T-helper 2 cell treated with Interferon-gamma antibody and Interleukin-4, amounts not matched to agents 5 μg/mL and 100 μg/mL, for 36 hours (primary cell): ENCODE measurements around the gene EXOC2.

Source experiments
- DNase-seq: peaks from one replicate; pipeline ENCODE4 v3.0.0; 2021; ENCODE audit warnings: low spot score
- H3K27ac Mint-ChIP-seq: one replicate; pipeline ENCODE4 v1.8.0; 2021; ENCODE audit warnings: mild to moderate bottlenecking, mixed read lengths
- H3K27me3 Mint-ChIP-seq: one replicate; pipeline ENCODE4 v1.8.0; 2021; ENCODE audit warnings: low read depth, mixed read lengths
- H3K36me3 Mint-ChIP-seq: one replicate; pipeline ENCODE4 v1.8.0; 2021; ENCODE audit warnings: low read depth, mixed read lengths
- H3K4me1 Mint-ChIP-seq: one replicate; pipeline ENCODE4 v1.8.0; 2021; ENCODE audit warnings: low read depth, mixed read lengths
- H3K4me3 Mint-ChIP-seq: one replicate; pipeline ENCODE4 v1.8.0; 2022; ENCODE audit warnings: mild to moderate bottlenecking, moderate library complexity, mixed read lengths
- H3K9me3 Mint-ChIP-seq: one replicate; pipeline ENCODE4 v1.8.0; 2021; ENCODE audit warnings: mixed read lengths

The EXOC2 gene

DNA sequence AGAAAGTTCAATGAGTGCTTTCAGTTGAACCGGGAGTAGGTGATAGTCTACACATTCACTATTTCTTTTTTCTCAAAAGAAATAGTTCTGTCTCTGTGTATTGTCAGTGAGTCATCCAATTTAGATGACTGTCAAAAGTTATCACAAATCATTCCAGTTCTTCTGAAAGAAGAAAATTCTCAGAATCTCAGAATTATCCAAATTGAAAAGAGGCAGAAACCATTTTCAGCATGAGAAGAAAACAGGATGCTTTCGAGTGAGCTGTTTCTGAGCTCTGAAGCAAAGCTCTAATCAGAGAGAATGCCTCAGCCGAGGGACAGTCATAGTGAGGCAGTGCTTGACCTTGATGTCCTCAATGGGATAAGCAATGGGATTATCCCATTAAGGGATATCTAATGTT lies 134.0 kb downstream of the EXOC2 start:
- Mint-ChIP-seq H3K4me3 (peak overlapping the region; percentile 69), H3K27ac (peak overlapping the region; percentile 84), H3K4me1 (peaks cover 55% of the 10 kb centered on the region), H3K9me3 (peaks cover 9% of the 10 kb centered on the region), H3K36me3 (peaks cover 67% of the 10 kb centered on the region), H3K27me3 (no peaks in the 10 kb centered on the region)
- DNase-seq = no peak

DNA sequence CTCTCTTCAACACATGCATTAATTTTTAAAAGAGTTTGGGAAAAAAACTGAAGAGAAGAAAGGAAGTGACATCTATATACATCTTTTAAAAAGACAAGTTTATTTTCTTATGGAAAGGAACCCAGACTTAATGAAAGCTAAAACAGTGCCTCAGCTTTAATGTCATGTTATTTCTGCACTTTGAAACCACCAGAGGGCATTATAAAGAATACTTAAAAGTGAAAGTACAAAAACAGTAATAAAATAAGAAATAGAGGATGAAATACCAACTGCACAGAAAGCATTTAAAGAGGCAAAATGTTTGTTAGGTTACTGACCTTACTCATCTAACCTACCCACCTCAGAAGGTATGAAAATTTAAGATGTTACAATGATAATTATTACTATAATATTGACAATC lies 134.8 kb downstream of the EXOC2 start:
- DNase-seq = no peak
- H3K4me1 Mint-ChIP-seq = peaks cover 51% of the 10 kb centered on the region
- peaks cover 9% of the 10 kb centered on the region for H3K9me3 Mint-ChIP-seq
- peak overlapping the region; percentile 68 for H3K4me3 Mint-ChIP-seq
- H3K27me3 Mint-ChIP-seq = no peaks in the 10 kb centered on the region
- H3K36me3 Mint-ChIP-seq = peaks cover 68% of the 10 kb centered on the region
- peak overlapping the region; percentile 85 for H3K27ac Mint-ChIP-seq

DNA sequence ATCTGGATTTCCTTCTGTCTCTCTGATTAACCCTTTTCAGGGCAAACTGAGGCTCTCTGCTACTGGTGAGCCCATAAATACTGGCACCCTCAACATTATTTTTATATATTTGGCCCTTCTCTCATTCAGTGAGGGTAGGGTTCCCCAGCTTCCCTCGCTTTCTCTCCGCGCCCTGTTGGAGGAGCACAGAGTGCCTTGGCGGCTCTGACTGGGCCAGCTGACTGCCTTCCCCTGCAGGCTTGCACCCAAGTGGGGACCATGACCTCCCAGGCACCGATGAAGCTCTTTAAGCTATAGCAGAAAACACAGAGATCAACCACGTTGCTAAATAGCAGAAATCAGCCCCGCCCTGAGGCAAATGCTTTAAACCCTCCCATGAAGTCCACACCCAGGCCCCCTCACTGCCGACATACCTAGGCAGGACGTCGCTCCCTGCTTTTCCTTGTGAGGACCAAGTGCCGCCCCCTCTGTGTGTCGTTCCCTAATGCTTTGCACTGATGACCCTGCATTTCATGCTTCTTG lies 141.0 kb downstream of the EXOC2 start:
- DNase-seq = no peak
- Mint-ChIP-seq H3K4me3 (no peak overlapping the region), H3K4me1 (peaks cover 56% of the 10 kb centered on the region), H3K36me3 (peaks cover 36% of the 10 kb centered on the region), H3K27me3 (no peaks in the 10 kb centered on the region), H3K27ac (peak overlapping the region; percentile 43), H3K9me3 (no peaks in the 10 kb centered on the region)

DNA sequence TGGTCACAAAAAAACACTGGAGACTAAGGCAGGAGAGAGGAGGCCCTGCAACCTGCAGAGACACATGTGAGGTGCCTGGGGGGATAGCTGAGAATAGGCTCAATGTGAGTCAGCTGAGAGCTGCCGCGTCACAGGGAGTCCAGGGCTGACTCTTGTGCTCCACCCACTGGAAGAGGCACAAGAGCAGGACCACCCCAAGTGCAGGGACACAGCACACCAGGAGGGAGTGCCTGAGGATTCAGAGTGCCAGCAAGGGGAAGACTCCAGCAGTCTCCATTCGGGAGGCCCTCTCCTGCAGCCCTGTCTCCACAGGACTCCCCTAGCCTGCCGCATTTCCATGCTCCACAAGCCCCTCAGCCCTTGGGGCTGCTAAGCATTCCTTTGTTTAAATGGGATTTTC lies 141.5 kb downstream of the EXOC2 start:
- DNase-seq = no peak

DNA sequence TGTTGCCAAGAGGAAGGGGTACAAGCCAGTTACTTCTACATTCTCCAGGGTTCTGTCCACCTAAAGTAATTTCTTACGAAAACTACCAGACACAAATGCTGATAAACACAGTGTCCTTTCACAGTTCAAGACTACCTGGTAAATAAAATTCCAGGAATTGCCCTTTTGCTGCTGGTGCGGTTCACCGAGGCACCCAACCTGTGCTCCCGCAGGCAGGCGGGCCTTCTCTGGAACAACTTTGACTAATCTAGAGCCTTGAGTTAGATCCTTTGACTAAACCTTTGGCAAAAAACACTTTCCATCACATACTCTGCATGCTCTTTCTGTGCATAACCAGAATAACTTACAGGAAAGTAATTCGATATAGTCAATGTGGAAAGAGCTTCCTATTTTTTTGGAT lies 143.0 kb downstream of the EXOC2 start:
- Mint-ChIP-seq H3K4me1 (peaks cover 56% of the 10 kb centered on the region), H3K27ac (peak overlapping the region; percentile 47), H3K36me3 (peaks cover 24% of the 10 kb centered on the region), H3K4me3 (peak overlapping the region; percentile 48), H3K9me3 (no peaks in the 10 kb centered on the region), H3K27me3 (no peaks in the 10 kb centered on the region)
- DNase-seq = peak; percentile 48

More for the DNA sequence above, 141.5 kb downstream of the EXOC2 start:
- Mint-ChIP-seq H3K36me3 (peaks cover 34% of the 10 kb centered on the region), H3K4me1 (peaks cover 58% of the 10 kb centered on the region), H3K9me3 (no peaks in the 10 kb centered on the region), H3K27me3 (no peaks in the 10 kb centered on the region), H3K27ac (peak overlapping the region; percentile 71), H3K4me3 (no peak overlapping the region)

DNA sequence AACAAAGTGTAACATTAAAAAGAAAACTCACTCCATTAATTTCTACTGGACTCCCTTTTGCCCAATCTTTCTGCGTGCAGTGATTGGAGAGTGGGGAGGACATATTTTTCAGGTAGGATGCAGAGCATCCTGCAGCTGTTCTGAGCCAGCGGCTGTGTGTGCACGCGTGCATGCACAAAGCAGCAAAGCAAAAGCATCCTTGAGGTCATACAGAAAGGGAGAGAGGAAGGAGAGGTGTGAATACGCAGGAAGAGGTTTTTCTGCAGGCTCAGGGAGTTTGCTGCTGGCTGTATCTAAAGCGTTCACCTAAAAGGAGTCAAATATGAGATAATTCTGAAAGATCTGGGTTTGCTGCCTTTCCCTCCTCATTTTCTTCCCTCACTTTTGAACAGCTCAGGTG lies 144.4 kb downstream of the EXOC2 start:
- H3K27me3 Mint-ChIP-seq = no peaks in the 10 kb centered on the region
- H3K4me3 Mint-ChIP-seq = peak overlapping the region; percentile 76
- H3K36me3 Mint-ChIP-seq = peaks cover 23% of the 10 kb centered on the region
- peaks cover 62% of the 10 kb centered on the region for H3K4me1 Mint-ChIP-seq
- H3K27ac Mint-ChIP-seq = peak overlapping the region; percentile 91
- DNase-seq = peak; percentile 72
- H3K9me3 Mint-ChIP-seq = no peaks in the 10 kb centered on the region

DNA sequence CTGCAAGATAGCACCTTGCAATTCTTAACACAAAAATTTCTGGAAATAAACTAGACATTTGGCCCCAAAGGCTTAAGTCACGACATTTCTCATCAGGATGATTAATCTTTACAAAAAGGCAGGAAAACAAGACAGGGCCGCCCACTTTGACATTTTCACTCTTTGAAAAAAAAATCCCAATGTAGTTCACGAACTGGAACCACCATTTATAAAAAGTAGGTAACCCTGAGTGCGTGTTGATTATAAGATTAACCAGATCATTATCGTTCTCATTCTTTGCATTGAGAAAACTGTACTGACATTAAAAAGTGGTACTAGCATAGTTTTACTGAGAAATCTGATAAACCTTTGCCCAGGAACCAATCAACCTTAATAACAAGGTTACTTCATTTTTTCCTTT lies 144.8 kb downstream of the EXOC2 start:
- Mint-ChIP-seq H3K4me1 (peaks cover 64% of the 10 kb centered on the region), H3K9me3 (peaks cover 2% of the 10 kb centered on the region), H3K4me3 (peak overlapping the region; percentile 76), H3K27me3 (no peaks in the 10 kb centered on the region), H3K27ac (peak overlapping the region; percentile 91), H3K36me3 (peaks cover 23% of the 10 kb centered on the region)
- peak; percentile 61 for DNase-seq

DNA sequence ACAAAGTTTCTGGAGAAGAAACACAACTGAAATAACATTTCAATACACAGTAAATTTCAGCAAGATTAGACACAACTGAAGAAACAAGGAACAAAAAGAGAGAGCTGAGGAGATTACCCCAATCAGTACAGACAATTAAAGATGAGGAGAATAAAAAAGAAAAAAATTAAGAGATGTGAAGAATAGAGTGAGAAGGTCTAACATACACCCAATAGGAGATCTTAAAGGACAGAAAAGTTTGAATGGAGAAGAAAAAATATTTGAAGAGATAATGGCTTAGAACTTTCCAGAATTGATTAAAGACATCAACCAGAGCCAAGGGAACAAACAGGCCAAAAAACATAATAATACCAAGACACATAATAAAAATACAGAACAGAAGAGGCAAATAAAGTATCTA lies 152.4 kb downstream of the EXOC2 start:
- peaks cover 12% of the 10 kb centered on the region for H3K4me1 Mint-ChIP-seq
- no peaks in the 10 kb centered on the region for H3K27me3 Mint-ChIP-seq
- H3K36me3 Mint-ChIP-seq = peaks cover 67% of the 10 kb centered on the region
- H3K27ac Mint-ChIP-seq = no peak overlapping the region
- H3K4me3 Mint-ChIP-seq = no peak overlapping the region
- no peak for DNase-seq
- H3K9me3 Mint-ChIP-seq = peaks cover 27% of the 10 kb centered on the region

DNA sequence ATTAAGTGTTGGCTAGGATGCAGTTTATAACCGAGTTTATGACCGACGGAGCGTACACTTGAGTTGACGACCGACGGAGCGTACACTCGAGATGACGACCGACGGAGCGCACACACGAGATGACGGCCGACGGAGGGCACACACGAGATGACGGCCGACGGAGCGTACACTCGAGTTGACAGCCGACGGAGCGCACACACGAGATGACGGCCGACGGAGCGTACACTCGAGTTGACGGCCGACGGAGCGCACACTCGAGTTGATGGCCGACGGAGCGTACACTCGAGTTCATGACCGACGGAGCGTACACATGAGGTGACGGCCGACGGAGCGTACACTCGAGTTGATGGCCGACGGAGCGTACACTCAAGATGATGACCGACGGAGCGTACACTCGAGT lies 155.8 kb downstream of the EXOC2 start:
- Mint-ChIP-seq H3K36me3 (peaks cover 54% of the 10 kb centered on the region), H3K27me3 (no peaks in the 10 kb centered on the region), H3K27ac (no peak overlapping the region), H3K9me3 (peaks cover 15% of the 10 kb centered on the region), H3K4me1 (peaks cover 1% of the 10 kb centered on the region), H3K4me3 (no peak overlapping the region)
- DNase-seq = no peak

DNA sequence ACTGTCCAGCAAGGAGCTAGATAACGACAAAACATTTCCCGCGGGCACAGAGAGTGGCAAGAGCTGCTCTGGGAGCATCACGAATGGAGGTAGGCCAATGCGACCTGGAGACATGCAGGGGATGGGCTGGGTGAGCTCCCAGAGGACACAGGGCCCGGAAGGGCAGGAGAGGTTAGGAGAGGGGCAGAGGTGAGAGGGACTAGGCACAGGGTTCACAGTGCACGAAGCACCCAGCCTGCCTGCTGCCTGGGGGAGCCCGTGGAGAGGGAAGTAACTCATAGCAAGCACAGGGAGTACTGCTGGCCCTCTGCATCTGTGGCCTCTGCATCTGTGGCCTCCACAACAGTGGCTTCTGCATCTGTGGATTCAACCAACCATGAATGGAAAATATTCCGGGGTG lies 162.5 kb downstream of the EXOC2 start:
- peaks cover 8% of the 10 kb centered on the region for H3K4me1 Mint-ChIP-seq
- no peak overlapping the region for H3K4me3 Mint-ChIP-seq
- peaks cover 25% of the 10 kb centered on the region for H3K36me3 Mint-ChIP-seq
- DNase-seq = no peak
- H3K9me3 Mint-ChIP-seq = no peaks in the 10 kb centered on the region
- no peak overlapping the region for H3K27ac Mint-ChIP-seq
- no peaks in the 10 kb centered on the region for H3K27me3 Mint-ChIP-seq

DNA sequence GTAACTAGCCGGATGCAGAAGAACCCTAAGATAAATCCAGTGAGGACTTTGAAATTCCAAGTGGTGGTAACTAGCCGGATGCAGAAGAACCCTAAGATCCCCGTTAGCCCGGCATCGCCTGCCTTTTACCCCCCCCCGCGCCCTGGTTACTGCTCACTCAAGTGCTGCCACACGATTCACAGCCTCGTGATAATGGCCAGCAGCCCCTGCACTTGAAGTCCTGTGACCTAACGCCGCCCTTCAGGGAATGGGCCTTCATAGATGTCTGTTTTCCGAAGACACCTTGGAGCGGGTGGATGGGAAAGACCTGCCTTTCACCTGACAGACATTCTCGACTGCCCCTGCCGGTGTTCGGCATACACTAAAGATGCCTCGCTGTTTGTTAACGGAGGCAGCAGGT lies 163.9 kb downstream of the EXOC2 start:
- peaks cover 25% of the 10 kb centered on the region for H3K36me3 Mint-ChIP-seq

DNA sequence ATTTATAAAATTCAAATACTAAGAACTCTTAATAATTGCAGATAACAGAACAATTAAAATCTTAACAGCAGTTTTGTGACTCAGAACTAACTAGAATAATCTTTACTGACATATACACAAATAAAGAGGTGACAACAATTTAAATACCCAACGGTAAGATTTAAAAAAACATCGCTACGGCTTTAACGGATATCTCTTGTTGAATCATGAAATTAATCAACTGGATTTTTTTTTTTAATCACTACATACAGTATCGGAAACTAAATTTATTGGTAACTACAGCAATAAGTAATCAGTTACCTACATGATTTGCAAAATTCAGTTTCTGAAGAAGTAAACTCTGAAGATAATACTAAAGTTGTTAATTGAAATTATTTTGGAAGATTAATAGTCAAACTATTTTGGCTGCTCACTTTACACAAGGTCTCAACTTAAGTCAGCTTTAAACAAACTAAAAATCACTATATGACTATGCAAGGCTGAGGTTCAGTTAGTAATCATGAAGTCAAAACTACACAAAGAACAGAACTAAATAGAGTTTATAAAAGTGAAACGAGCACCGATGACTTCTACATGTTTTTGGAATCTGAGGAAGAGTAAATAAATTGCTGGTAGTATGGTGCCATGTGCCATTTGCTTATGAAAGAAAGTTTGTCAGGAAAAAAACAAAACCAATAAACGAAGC lies 164.8 kb downstream of the EXOC2 start:
- Mint-ChIP-seq H3K4me1 (peaks cover 14% of the 10 kb centered on the region), H3K27me3 (no peaks in the 10 kb centered on the region), H3K9me3 (no peaks in the 10 kb centered on the region), H3K27ac (peak overlapping the region; percentile 43), H3K36me3 (peaks cover 27% of the 10 kb centered on the region), H3K4me3 (no peak overlapping the region)
- no peak for DNase-seq

More for the DNA sequence above, 163.9 kb downstream of the EXOC2 start:
- Mint-ChIP-seq H3K27me3 (no peaks in the 10 kb centered on the region), H3K4me1 (peaks cover 15% of the 10 kb centered on the region), H3K27ac (no peak overlapping the region), H3K4me3 (no peak overlapping the region), H3K9me3 (no peaks in the 10 kb centered on the region)
- no peak for DNase-seq

DNA sequence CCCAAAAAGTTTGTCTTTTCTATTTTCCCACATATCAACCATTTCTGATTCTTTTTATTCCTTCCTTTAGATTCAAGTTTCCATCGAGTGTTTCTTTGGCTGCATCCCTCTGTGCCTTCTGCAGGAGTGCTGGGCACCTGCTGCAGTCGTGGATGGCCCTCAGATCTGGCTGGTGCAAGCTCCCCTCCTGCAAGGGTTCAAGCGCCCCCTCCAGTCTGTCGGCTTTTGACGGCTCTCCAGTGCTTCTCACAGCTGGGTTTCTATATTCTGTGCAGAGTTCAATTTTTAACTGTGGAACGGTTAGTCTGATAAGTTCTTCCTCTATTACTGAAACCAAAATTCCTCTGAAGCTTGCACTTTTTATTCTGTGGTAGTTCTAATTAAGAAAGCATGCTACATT lies 168.1 kb downstream of the EXOC2 start:
- H3K27ac Mint-ChIP-seq = peak overlapping the region; percentile 41
- H3K36me3 Mint-ChIP-seq = peaks cover 38% of the 10 kb centered on the region
- H3K27me3 Mint-ChIP-seq = no peaks in the 10 kb centered on the region
- peaks cover 19% of the 10 kb centered on the region for H3K4me1 Mint-ChIP-seq
- H3K9me3 Mint-ChIP-seq = peaks cover 8% of the 10 kb centered on the region
- peak overlapping the region; percentile 26 for H3K4me3 Mint-ChIP-seq
- DNase-seq = no peak

DNA sequence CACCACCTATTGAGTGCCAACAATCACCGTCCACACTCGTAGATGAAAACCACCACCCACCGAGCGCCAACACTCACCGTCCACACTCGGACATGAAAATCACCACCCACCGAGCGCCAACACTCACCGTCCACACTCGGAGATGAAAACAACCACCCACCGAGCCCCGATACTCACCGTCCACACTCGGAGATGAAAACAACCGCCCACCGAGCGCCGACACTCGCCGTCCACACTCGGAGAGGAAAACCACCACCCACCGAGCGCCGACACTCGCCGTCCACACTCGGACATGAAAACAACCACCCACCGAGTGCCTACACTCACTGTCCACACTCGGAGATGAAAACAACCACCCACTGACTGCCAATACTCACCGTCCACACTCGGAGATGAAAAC lies 172.1 kb downstream of the EXOC2 start:
- H3K4me1 Mint-ChIP-seq = peaks cover 17% of the 10 kb centered on the region
- H3K9me3 Mint-ChIP-seq = peaks cover 25% of the 10 kb centered on the region
- peaks cover 53% of the 10 kb centered on the region for H3K36me3 Mint-ChIP-seq
- no peaks in the 10 kb centered on the region for H3K27me3 Mint-ChIP-seq
- H3K4me3 Mint-ChIP-seq = no peak overlapping the region
- H3K27ac Mint-ChIP-seq = no peak overlapping the region
- no peak for DNase-seq

DNA sequence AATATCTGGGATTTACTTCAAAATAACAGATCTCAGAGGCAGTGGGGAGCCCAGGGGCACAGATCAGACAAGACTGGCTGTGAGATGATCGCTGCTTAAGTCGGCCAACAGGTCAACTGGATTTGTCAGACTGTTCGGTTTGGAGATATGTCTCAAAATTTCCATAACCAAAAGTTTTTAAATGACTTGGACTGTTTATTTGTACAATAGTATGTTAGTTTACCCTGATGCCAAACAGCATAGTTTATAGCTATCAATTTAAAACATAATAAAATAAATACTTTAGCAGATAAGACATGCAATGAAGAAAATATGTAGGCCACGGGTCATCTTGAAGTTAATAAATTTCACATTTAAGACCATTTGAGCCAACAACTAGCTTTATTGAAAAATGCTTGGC lies 174.7 kb downstream of the EXOC2 start:
- H3K27ac Mint-ChIP-seq = no peak overlapping the region
- DNase-seq = no peak
- no peaks in the 10 kb centered on the region for H3K27me3 Mint-ChIP-seq
- H3K4me3 Mint-ChIP-seq = no peak overlapping the region
- peaks cover 30% of the 10 kb centered on the region for H3K4me1 Mint-ChIP-seq
- peaks cover 25% of the 10 kb centered on the region for H3K9me3 Mint-ChIP-seq
- peaks cover 54% of the 10 kb centered on the region for H3K36me3 Mint-ChIP-seq
